DOHH2 (cell line): ENCODE measurements around the gene PTGES.

Experiments used
- EZH2phosphoT487 ChIP-seq: fragments of 200-600 bp; sonication (generic); IDR thresholded peaks from 2 replicates; pipeline ENCODE4 v1.6.1; 2017; ENCODE audit warnings: borderline replicate concordance, mild to moderate bottlenecking, antibody characterized with exemption, low read length, moderate library complexity, mixed read lengths
- TF ChIP-seq, protein P1 (sequence below): fragments of 200-600 bp; sonication (generic); IDR thresholded peaks from one replicate; pipeline ENCODE4 v1.5.1; 2014; ENCODE audit warnings: antibody characterized with exemption, mild to moderate bottlenecking, low read depth, low read length; ENCODE audit not compliant: poor library complexity, severe bottlenecking

DNA sequence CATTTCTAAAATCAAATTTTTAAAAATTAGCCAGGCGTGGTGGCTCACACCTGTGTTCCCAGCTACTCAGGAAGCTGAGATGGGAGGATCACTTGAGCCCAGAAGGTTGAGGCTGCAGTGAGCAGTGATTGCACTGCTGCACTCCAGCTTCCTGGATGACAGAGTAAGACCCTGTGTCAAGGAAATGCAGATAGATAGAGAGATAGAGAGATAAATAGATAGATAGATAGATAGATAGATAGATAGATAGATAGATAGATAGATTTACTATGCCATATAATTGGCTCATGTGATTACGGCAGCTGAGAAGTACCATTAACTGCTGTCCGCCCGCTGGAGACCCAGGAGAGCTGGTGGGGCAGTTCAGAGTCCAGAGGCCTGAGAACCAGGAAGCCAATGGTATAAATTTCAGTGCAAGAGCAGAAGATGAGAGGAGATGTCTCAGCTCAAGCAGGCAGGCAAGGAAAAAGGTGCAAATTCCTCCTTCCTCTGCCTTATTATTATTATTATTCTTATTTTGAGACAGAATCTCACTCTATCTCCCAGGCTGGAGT is 13.0 kb upstream of the PTGES start:
- TF ChIP-seq, protein P1, sequence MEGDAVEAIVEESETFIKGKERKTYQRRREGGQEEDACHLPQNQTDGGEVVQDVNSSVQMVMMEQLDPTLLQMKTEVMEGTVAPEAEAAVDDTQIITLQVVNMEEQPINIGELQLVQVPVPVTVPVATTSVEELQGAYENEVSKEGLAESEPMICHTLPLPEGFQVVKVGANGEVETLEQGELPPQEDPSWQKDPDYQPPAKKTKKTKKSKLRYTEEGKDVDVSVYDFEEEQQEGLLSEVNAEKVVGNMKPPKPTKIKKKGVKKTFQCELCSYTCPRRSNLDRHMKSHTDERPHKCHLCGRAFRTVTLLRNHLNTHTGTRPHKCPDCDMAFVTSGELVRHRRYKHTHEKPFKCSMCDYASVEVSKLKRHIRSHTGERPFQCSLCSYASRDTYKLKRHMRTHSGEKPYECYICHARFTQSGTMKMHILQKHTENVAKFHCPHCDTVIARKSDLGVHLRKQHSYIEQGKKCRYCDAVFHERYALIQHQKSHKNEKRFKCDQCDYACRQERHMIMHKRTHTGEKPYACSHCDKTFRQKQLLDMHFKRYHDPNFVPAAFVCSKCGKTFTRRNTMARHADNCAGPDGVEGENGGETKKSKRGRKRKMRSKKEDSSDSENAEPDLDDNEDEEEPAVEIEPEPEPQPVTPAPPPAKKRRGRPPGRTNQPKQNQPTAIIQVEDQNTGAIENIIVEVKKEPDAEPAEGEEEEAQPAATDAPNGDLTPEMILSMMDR = no peak
- TF ChIP-seq EZH2phosphoT487 = no peak
